Thoracic aorta (tissue), 2 donors: Measurements from ENCODE around the gene AXIN1. TPM values are rescaled to one million over a fixed set of nuclear protein-coding genes. Genes with fewer than 3 reads are reported as not detected.

ENCODE experiments used
- ATAC-seq: fragments of 150-250 bp; one replicate; pipeline ENCODE4 v1.8.0; 2017; ENCODE audit warnings: low read depth; ENCODE audit not compliant: insufficient number of reproducible peaks, low FRiP score
- DNase-seq: peaks from one replicate; pipeline ENCODE4 v3.0.0-alpha.2; 2020; ENCODE audit warnings: low spot score
- H3K27ac ChIP-seq, 2 donors: fragments of 200-600 bp; sonication (generic); 1 replicate in 1 of 2; 2 replicates in 1 of 2; pipeline ENCODE4 v1.5.1; 2016; ENCODE audit warnings: mild to moderate bottlenecking in 2 of 2, moderate library complexity in 2 of 2
- H3K27me3 ChIP-seq: fragments of 200-600 bp; sonication (generic); replicated peaks from 2 replicates; pipeline ENCODE4 v1.6.0; 2016; ENCODE audit warnings: mild to moderate bottlenecking; ENCODE audit not compliant: insufficient read depth
- H3K36me3 ChIP-seq: fragments of 200-600 bp; sonication (generic); one replicate; pipeline ENCODE4 v1.5.1; 2016
- H3K4me1 ChIP-seq, 2 donors: fragments of 200-600 bp; sonication (generic); 1 replicate in 1 of 2; 2 replicates in 1 of 2; pipeline versions ENCODE4 v1.5.1 to v1.6.0; 2016; ENCODE audit warnings: low read depth in 2 of 2, mild to moderate bottlenecking in 1 of 2; ENCODE audit not compliant: control insufficient read depth in 1 of 2
- H3K4me3 ChIP-seq: fragments of 200-600 bp; sonication (generic); 2 replicates; pipeline ENCODE4 v1.5.1; 2016; ENCODE audit warnings: mild to moderate bottlenecking
- H3K9me3 ChIP-seq: fragments of 200-600 bp; sonication (generic); 2 replicates; pipeline ENCODE4 v1.5.1; 2016
- total RNA-seq, 2 donors: library from RNA; depleted of rRNA; stranded (reverse); fragments of >200 nt; gene quantifications; one replicate each; pipeline versions ENCODE4 v1.1.0 to v1.2.3, GENCODE V29; 2016
- TF ChIP-seq, protein P1 (sequence below): fragments of 200-600 bp; sonication (generic); IDR thresholded peaks from one replicate; pipeline ENCODE4 v1.5.1; 2019; ENCODE audit warnings: antibody characterized with exemption

Gene AXIN1
- total RNA-seq, 2 donors from 2014 or later = 20.0 to 27.2 TPM

DNA sequence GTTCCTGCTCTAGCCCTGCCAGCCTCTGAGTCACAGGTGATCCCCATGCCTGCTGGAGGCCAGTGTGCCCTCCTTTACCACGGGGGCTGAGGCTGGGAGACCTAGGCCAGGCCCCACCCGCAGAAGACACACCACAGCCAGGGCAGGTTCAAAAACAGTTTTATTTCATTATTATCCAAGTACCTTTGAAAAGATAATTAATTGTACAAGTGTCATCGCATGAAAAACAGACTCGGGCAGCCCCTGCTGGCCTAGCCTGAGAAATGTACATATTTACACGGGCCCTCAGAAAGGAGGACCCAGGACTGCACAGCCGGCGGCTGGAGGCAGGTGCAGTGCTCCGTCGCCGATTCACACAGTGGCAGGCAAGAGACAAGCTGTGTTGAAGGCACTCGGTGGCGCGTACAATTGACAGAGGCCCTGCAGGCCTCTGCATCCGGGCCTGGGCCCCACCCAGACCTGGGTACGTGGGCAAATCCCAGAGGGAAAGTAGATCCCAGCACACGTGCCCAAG lies 65.2 kb downstream of the AXIN1 start:
- H3K9me3 ChIP-seq = no peaks in the 10 kb centered on the region
- no peaks in the 10 kb centered on the region for H3K4me1 ChIP-seq
- ATAC-seq (no peak), DNase-seq (no peak)
- no peak overlapping the region for H3K27ac ChIP-seq
- H3K4me3 ChIP-seq = no peak overlapping the region
- TF ChIP-seq, protein P1, sequence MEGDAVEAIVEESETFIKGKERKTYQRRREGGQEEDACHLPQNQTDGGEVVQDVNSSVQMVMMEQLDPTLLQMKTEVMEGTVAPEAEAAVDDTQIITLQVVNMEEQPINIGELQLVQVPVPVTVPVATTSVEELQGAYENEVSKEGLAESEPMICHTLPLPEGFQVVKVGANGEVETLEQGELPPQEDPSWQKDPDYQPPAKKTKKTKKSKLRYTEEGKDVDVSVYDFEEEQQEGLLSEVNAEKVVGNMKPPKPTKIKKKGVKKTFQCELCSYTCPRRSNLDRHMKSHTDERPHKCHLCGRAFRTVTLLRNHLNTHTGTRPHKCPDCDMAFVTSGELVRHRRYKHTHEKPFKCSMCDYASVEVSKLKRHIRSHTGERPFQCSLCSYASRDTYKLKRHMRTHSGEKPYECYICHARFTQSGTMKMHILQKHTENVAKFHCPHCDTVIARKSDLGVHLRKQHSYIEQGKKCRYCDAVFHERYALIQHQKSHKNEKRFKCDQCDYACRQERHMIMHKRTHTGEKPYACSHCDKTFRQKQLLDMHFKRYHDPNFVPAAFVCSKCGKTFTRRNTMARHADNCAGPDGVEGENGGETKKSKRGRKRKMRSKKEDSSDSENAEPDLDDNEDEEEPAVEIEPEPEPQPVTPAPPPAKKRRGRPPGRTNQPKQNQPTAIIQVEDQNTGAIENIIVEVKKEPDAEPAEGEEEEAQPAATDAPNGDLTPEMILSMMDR = no peak
- H3K27me3 ChIP-seq = no peaks in the 10 kb centered on the region
- H3K36me3 ChIP-seq = peaks cover 26% of the 10 kb centered on the region

DNA sequence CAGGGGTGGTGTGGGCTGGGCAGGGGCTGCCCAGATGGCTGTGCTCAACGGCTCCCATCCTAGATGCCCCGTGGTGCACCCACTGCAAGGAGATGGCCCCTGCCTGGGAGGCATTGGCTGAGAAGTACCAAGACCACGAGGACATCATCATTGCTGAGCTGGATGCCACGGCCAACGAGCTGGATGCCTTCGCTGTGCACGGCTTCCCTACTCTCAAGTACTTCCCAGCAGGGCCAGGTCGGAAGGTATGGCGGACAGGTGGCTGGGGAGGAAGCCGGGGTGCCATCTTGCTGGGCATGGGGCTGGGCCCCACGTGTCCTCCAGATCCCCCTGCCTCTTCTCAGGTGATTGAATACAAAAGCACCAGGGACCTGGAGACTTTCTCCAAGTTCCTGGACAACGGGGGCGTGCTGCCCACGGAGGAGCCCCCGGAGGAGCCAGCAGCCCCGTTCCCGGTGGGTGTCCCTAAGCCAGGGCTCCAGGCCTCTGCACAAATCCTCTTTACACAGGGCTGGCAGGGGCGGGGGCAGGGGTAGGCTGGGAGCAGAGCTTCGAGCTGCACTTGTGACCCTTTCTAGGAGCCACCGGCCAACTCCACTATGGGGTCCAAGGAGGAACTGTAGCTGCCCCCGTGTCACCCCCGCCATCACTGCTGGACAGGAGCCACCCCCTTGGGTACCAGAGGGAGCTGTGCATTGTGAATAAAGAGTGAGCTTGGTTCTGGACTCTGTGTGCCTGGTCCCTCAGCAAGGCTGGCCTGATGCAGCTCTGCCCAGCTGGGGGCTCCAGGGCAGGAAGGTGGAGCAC lies 65.8 kb downstream of the AXIN1 start:
- Histone ChIP-seq H3K4me1 (no peaks in the 10 kb centered on the region), H3K27me3 (no peaks in the 10 kb centered on the region), H3K9me3 (no peaks in the 10 kb centered on the region), H3K36me3 (peaks cover 21% of the 10 kb centered on the region), H3K27ac (no peak overlapping the region), H3K4me3 (no peak overlapping the region)
- DNase-seq = no peak
- ATAC-seq = no peak
- TF ChIP-seq, protein P1 = no peak

DNA sequence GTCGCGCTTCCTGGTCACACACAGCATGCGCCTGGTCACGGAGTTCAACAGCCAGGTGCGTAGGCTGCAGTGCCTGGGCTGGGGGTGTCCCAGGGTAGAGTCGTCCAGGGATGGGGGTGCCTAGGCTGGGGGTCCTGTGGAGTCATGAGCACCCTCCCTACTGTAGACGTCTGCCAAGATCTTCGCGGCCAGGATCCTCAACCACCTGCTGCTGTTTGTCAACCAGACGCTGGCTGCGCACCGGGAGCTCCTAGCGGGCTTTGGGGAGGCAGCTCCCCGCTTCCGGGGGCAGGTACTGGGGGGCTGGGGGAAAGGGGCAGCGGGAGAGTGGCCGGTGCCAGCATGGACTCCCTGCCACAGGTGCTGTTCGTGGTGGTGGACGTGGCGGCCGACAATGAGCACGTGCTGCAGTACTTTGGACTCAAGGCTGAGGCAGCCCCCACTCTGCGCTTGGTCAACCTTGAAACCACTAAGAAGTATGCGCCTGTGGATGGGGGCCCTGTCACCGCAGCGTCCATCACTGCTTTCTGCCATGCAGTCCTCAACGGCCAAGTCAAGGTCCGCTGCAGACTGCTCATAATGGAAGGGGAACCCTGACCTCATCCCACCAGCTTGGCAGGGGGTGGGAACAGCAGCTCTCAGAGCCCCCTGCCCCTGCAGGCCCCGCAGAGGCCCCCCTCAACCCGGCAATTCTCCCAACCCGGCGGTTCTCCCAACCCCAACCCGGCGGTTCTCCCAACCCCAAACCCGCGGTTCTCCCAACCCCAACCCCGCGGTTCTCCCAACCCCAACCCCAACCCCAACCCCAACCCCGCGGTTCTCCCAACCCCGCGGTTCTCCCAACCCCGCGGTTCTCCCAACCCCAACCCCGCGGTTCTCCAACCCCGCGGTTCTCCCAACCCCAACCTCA lies 67.1 kb downstream of the AXIN1 start:
- H3K27me3 ChIP-seq = no peaks in the 10 kb centered on the region
- DNase-seq (no peak), ATAC-seq (no peak)
- H3K4me1 ChIP-seq = peaks cover 0 to 10% of the 10 kb centered on the region in 2 donors
- peaks cover 10% of the 10 kb centered on the region for H3K36me3 ChIP-seq
- TF ChIP-seq, protein P1 = no peak
- H3K27ac ChIP-seq = no peak overlapping the region
- no peak overlapping the region for H3K4me3 ChIP-seq
- H3K9me3 ChIP-seq = no peaks in the 10 kb centered on the region

DNA sequence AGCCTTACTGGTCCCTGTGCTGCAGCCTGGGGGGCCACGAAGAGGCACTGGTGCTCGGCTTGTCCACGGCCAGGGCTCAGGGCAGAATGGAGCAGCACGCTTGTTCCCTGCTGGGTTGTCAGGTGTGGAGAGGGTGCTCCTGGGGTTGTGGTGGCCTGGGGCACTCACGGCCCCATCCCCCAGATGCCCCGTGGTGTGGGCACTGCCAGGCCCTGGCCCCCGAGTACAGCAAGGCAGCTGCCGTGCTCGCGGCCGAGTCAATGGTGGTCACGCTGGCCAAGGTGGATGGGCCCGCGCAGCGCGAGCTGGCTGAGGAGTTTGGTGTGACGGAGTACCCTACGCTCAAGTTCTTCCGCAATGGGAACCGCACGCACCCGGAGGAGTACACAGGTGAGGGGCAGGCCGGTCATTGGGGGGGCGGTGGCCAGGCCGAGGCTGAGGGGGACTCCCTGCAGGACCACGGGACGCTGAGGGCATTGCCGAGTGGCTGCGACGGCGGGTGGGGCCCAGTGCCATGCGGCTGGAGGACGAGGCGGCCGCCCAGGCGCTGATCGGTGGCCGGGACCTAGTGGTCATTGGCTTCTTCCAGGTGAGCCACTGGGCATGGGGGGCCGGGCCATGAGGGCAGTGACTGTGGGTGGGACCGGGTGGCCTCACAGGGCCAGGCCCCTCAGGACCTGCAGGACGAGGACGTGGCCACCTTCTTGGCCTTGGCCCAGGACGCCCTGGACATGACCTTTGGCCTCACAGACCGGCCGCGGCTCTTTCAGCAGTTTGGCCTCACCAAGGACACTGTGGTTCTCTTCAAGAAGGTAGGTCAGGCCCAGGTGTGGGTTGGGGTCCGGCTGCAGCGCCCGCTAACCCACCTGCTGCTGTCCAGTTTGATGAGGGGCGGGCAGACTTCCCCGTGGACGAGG lies 68.1 kb downstream of the AXIN1 start:
- TF ChIP-seq, protein P1 = no peak
- ATAC-seq = no peak
- no peak overlapping the region for H3K4me3 ChIP-seq

More for the DNA sequence above, 68.1 kb downstream of the AXIN1 start:
- Histone ChIP-seq H3K4me1 (peaks cover 0 to 10% of the 10 kb centered on the region in 2 donors), H3K27ac (no peak overlapping the region), H3K9me3 (no peaks in the 10 kb centered on the region), H3K27me3 (no peaks in the 10 kb centered on the region), H3K36me3 (peaks cover 8% of the 10 kb centered on the region)
- DNase-seq = no peak
